HEK293T (cell line): ENCODE data around the gene NPFFR1.

ENCODE experiments used
- CTCF ChIA-PET: fragments of 350-600 bp; formaldehyde crosslinking; extraction: SDS; loops from one replicate; lab custom pipeline; 2021; ENCODE audit warnings: antibody characterized with exemption, inconsistent platforms; lab: Yijun Ruan, JAX
- POLR2A ChIA-PET: fragments of 350-600 bp; formaldehyde crosslinking; extraction: SDS; loops from one replicate; lab custom pipeline; 2020; ENCODE audit warnings: antibody characterized with exemption, inconsistent platforms; lab: Yijun Ruan, JAX
- DNase-seq: peaks from one replicate; pipeline ENCODE4 v3.0.0; 2012; ENCODE audit warnings: mixed read lengths; ENCODE audit errors: extremely low spot score
- ARNT ChIP-seq: fragments of 450-650 bp; IDR thresholded peaks from 2 replicates; pipeline ENCODE4 v1.6.1; 2017; ENCODE audit warnings: mild to moderate bottlenecking
- BHLHE40 ChIP-seq: fragments of 450-650 bp; IDR thresholded peaks from 2 replicates; pipeline ENCODE4 v1.6.1; 2016; ENCODE audit warnings: mild to moderate bottlenecking, moderate library complexity, borderline replicate concordance
- CTBP1 ChIP-seq: fragments of 450-650 bp; IDR thresholded peaks from 2 replicates; pipeline ENCODE4 v1.6.1; 2016; ENCODE audit warnings: borderline replicate concordance
- ELF4 ChIP-seq: fragments of 450-650 bp; IDR thresholded peaks from 2 replicates; pipeline ENCODE4 v1.6.1; 2017; ENCODE audit warnings: antibody characterized with exemption
- FOXA1 ChIP-seq: fragments of 450-650 bp; IDR thresholded peaks from 2 replicates; pipeline ENCODE4 v1.6.1; 2016; ENCODE audit warnings: mild to moderate bottlenecking
- FOXK2 ChIP-seq: fragments of 450-650 bp; IDR thresholded peaks from 2 replicates; pipeline ENCODE4 v1.6.1; 2016; ENCODE audit warnings: mild to moderate bottlenecking
- FOXM1 ChIP-seq: fragments of 450-650 bp; IDR thresholded peaks from 2 replicates; pipeline ENCODE4 v1.6.1; 2017; ENCODE audit warnings: mild to moderate bottlenecking, borderline replicate concordance
- HDGF ChIP-seq: fragments of 450-650 bp; IDR thresholded peaks from 2 replicates; pipeline ENCODE4 v1.6.1; 2017; ENCODE audit warnings: antibody characterized with exemption, borderline replicate concordance
- L3MBTL2 ChIP-seq: fragments of 450-650 bp; conservative IDR thresholded peaks from 2 replicates; pipeline ENCODE4 v1.6.1; 2016; ENCODE audit warnings: mild to moderate bottlenecking
- LEF1 ChIP-seq: fragments of 450-650 bp; IDR thresholded peaks from 2 replicates; pipeline ENCODE4 v1.6.1; 2017; ENCODE audit warnings: mild to moderate bottlenecking, borderline replicate concordance
- NFRKB ChIP-seq: fragments of 450-650 bp; IDR thresholded peaks from 2 replicates; pipeline ENCODE4 v1.6.1; 2016; ENCODE audit warnings: mild to moderate bottlenecking, moderate library complexity
- PKNOX1 ChIP-seq: fragments of 450-650 bp; IDR thresholded peaks from 2 replicates; pipeline ENCODE4 v1.6.1; 2016
- SP1 ChIP-seq: fragments of 450-650 bp; IDR thresholded peaks from 2 replicates; pipeline ENCODE4 v1.6.1; 2017
- SUZ12 ChIP-seq: fragments of 450-650 bp; IDR thresholded peaks from 2 replicates; pipeline ENCODE4 v1.6.1; 2016; ENCODE audit warnings: mild to moderate bottlenecking
- TARDBP ChIP-seq: fragments of 450-650 bp; IDR thresholded peaks from 2 replicates; pipeline ENCODE4 v1.6.1; 2016
- ZNF384 ChIP-seq: fragments of 450-650 bp; IDR thresholded peaks from 2 replicates; pipeline ENCODE4 v1.6.1; 2016

The NPFFR1 gene

GRCh38 chr10:70277396-70278030 is 6.3 kb downstream of the NPFFR1 start:
- TF ChIP-seq BHLHE40 (no peak), ELF4 (no peak), LEF1 (no peak), FOXA1 (no peak), TARDBP (no peak), SUZ12 (no peak), CTBP1 (no peak), HDGF (no peak), L3MBTL2 (no peak), PKNOX1 (no peak), FOXM1 (no peak), NFRKB (no peak), ARNT (no peak), ZNF384 (no peak), FOXK2 (no peak)
- no peak for DNase-seq
- ChIA-PET POLR2A (no interaction called here), CTCF (no interaction called here)

- ChIA-PET POLR2A (no interaction called here), CTCF (no interaction called here)
- TF ChIP-seq BHLHE40, result no peak
- TF ChIP-seq ARNT, result no peak
- TF ChIP-seq NFRKB, result no peak
- TF ChIP-seq LEF1, result no peak
- TF ChIP-seq ZNF384, result no peak
- TF ChIP-seq PKNOX1, result no peak
- no peak for TF ChIP-seq HDGF
- TF ChIP-seq CTBP1, result no peak
- no peak for TF ChIP-seq ELF4
- no peak for TF ChIP-seq L3MBTL2
- TF ChIP-seq SP1, result no peak
- no peak for DNase-seq
These were observed 9.2 kb downstream of the NPFFR1 start for GRCh38 chr10:70274643-70275042.

- ChIA-PET CTCF (interaction anchor here (0.9 to 1.6 kb wide), 5 partner anchors 8 to 50 kb away, joined by 3 to 9 read pairs (median 4); no protein-coding TSS in a partner anchor), POLR2A (interaction anchor here (0.6 kb wide), 1 partner anchor 104 kb away, joined by 3 read pairs; no protein-coding TSS in a partner anchor)
- TF ChIP-seq ZNF384 (no peak), NFRKB (no peak), SP1 (no peak), SUZ12 (no peak), ELF4 (no peak), CTBP1 (no peak), FOXK2 (no peak), PKNOX1 (no peak), ARNT (no peak)
- DNase-seq, result peak; percentile 22
These were observed 10.9 kb downstream of the NPFFR1 start for GRCh38 chr10:70272925-70273316.

- no peak for DNase-seq
- POLR2A ChIA-PET, result interaction anchor here (0.6 kb wide), 1 partner anchor 105 kb away, joined by 3 read pairs; no protein-coding TSS in a partner anchor
- TF ChIP-seq LEF1 (no peak), CTBP1 (no peak), SP1 (no peak), PKNOX1 (no peak), L3MBTL2 (no peak), TARDBP (no peak), ELF4 (no peak), ZNF384 (no peak), NFRKB (no peak), HDGF (no peak)
- CTCF ChIA-PET, result interaction anchor here (0.6 to 1.6 kb wide), 8 partner anchors 7 to 104 kb away, joined by 3 to 9 read pairs (median 3); no protein-coding TSS in a partner anchor
These were observed 11.5 kb downstream of the NPFFR1 start for GRCh38 chr10:70271996-70272924.

GRCh38 chr10:70270952-70271351 is 12.9 kb downstream of the NPFFR1 start:
- CTCF ChIA-PET, result no interaction called here
- POLR2A ChIA-PET, result interaction anchor here (1.1 kb wide), 1 partner anchor 38 kb away, joined by 3 read pairs; the partner anchor contains the start of gene PPA1
- DNase-seq, result no peak
- TF ChIP-seq ZNF384 (no peak), FOXM1 (no peak), FOXK2 (no peak), SP1 (no peak), PKNOX1 (no peak), LEF1 (no peak), BHLHE40 (no peak)
